ENCODE data around the gene TBX2. TPM values are rescaled to one million over a fixed set of nuclear protein-coding genes. Genes with fewer than 3 reads are reported as not detected.

Gene TBX2
- polyA plus RNA-seq, 1 donor (not counting 4 experiments of a cell fraction or from before 2014, with no cell fraction given), result not detected

- Histone ChIP-seq H3K27me3 (ENCODE audit: control insufficient read depth, extremely low read depth, insufficient read depth, low read length) (no peaks in the 10 kb centered on the region), H3K27ac (ENCODE audit: control insufficient read depth, insufficient read depth, low read length) (no peak overlapping the region), H3K9ac (ENCODE audit: control insufficient read depth, extremely low read depth, insufficient read depth, low read length) (no peak overlapping the region), H3K4me1 (ENCODE audit: control insufficient read depth, extremely low read depth, insufficient read depth, low read length) (no peaks in the 10 kb centered on the region), H3K36me3 (ENCODE audit: control insufficient read depth in 2 of 2, extremely low read depth in 1 of 2, insufficient read depth in 2 of 2, low read length in 2 of 2) (no peaks in the 10 kb centered on the region), H3K9me3 (ENCODE audit: control insufficient read depth, low read depth, low read length) (no peaks in the 10 kb centered on the region), H4K20me1 (ENCODE audit: control insufficient read depth, extremely low read depth, insufficient read depth, low read length) (peaks cover 2% of the 10 kb centered on the region), H3K79me2 (ENCODE audit: control insufficient read depth, insufficient read depth, low read length) (no peaks in the 10 kb centered on the region), H2AFZ (ENCODE audit: control insufficient read depth, low read length) (no peak overlapping the region), H3K9me1 (ENCODE audit: control insufficient read depth, extremely low read depth, insufficient read depth, low read length) (no peaks in the 10 kb centered on the region), H3K4me2 (ENCODE audit: control insufficient read depth, extremely low read depth, insufficient read depth, low read depth, low read length) (no peak overlapping the region), H3K4me3 (ENCODE audit: control insufficient read depth in 2 of 3, extremely low read depth in 1 of 3, insufficient read depth in 2 of 3, low read depth in 1 of 3, low read length in 3 of 3) (no peak overlapping the region)
- TF ChIP-seq CTCF (optimal IDR thresholded peaks at IDR 0.05 in 1 of 3, IDR thresholded peaks at IDR 0.05 in 1 of 3, conservative IDR thresholded peaks at IDR 0.05 in 1 of 3; ENCODE audit: extremely low read depth in 1 of 3, insufficient read depth in 2 of 3, low read length in 3 of 3) (no peak), EZH2 (IDR thresholded peaks at IDR 0.05; ENCODE audit: low read length) (no peak)
- no peak for FAIRE-seq
- no peak for DNase-seq (ENCODE audit: low read depth, low spot score)
- dilution Hi-C loops (cut with MboI; ENCODE audit: extremely low pct_ligation_motif_present, low sequenced_read_pairs), result no loop called here
These were observed 16.6 kb upstream of the TBX2 start for GRCh38 chr17:61382796-61383688.

DNA sequence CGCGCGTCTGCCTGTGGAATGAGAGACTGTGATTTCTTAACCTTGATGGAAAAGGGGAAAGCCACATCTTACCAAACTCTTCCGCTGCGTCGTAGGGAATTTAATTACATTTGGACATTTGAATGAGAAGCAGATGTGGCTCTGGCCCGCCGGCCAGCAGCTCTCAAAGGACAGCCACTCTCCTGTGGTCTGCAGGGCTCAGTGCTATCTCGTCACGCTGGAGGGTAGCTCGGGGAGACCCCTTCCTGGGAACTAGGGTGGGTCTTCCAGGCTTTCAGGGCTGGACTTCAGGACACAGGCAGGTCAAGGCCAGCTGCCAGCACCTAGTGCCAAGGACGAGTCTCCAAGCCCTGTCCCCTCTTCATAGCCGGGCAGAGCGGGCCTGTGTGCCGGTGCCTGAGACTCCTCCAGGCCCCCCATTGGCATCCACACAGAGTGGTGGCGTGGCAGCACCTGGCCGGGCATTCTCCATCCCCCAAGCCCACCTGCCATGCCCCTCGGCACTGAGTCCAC lies 15.9 kb upstream of the TBX2 start:
- Histone ChIP-seq H3K27me3 (ENCODE audit: control insufficient read depth, extremely low read depth, insufficient read depth, low read length) (peaks cover 2% of the 10 kb centered on the region), H3K9ac (ENCODE audit: control insufficient read depth, extremely low read depth, insufficient read depth, low read length) (no peak overlapping the region), H4K20me1 (ENCODE audit: control insufficient read depth, extremely low read depth, insufficient read depth, low read length) (peaks cover 2% of the 10 kb centered on the region), H3K79me2 (ENCODE audit: control insufficient read depth, insufficient read depth, low read length) (no peaks in the 10 kb centered on the region), H3K9me3 (ENCODE audit: control insufficient read depth, low read depth, low read length) (no peaks in the 10 kb centered on the region), H3K4me2 (ENCODE audit: control insufficient read depth, extremely low read depth, insufficient read depth, low read depth, low read length) (no peak overlapping the region), H3K4me3 (ENCODE audit: control insufficient read depth in 2 of 3, extremely low read depth in 1 of 3, insufficient read depth in 2 of 3, low read depth in 1 of 3, low read length in 3 of 3) (no peak overlapping the region), H3K27ac (ENCODE audit: control insufficient read depth, insufficient read depth, low read length) (no peak overlapping the region), H3K9me1 (ENCODE audit: control insufficient read depth, extremely low read depth, insufficient read depth, low read length) (no peaks in the 10 kb centered on the region), H3K4me1 (ENCODE audit: control insufficient read depth, extremely low read depth, insufficient read depth, low read length) (no peaks in the 10 kb centered on the region), H2AFZ (ENCODE audit: control insufficient read depth, low read length) (no peak overlapping the region), H3K36me3 (ENCODE audit: control insufficient read depth in 2 of 2, extremely low read depth in 1 of 2, insufficient read depth in 2 of 2, low read length in 2 of 2) (no peaks in the 10 kb centered on the region)
- dilution Hi-C loops (cut with MboI; ENCODE audit: extremely low pct_ligation_motif_present, low sequenced_read_pairs), result no loop called here
- TF ChIP-seq EZH2 (IDR thresholded peaks at IDR 0.05; ENCODE audit: low read length) (no peak), CTCF (optimal IDR thresholded peaks at IDR 0.05 in 1 of 3, IDR thresholded peaks at IDR 0.05 in 1 of 3, conservative IDR thresholded peaks at IDR 0.05 in 1 of 3; ENCODE audit: extremely low read depth in 1 of 3, insufficient read depth in 2 of 3, low read length in 3 of 3) (no peak)
- FAIRE-seq, result no peak
- no peak for DNase-seq (ENCODE audit: low read depth, low spot score)

Data from keratinocyte (primary cell).